NCI-H1417 (cell line): ENCODE data around the gene BPIFB3.

Experiments used
- DNase-seq, 3 experiments: peaks; one replicate each; lab custom pipeline; 2025; lab: John Stamatoyannopoulos, UW

The BPIFB3 gene

GRCh38 chr20:33015700-33016580 is 37.8 kb upstream of the BPIFB3 start:
- DNase-seq = no peak

DNA sequence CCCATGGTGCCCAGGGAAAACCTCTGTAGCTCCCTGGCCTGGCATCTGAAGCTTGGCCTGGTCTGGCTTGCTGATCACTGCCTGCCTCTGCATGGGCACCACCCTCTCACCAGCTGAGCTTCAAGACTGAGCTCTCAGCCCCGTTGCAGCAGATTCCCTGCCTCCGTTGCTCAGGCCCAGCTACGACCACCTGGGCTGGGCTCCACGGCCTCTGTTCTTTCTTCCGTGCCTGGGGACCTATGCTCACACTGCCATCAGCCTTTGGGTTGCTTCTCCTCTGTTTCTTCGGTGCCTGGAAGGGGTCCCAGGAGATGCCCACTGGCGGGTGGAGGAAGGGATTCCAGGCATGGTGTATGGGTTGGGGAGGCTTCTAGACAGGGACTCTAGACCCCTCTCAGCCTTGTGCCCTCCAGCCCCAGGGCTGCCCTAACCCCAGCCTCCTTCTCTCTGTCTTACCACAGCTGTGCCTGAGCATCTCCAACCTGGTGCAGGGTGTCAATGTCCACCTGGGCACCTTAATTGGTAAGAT is 37.1 kb upstream of the BPIFB3 start:
- DNase-seq = no peak

- DNase-seq = no peak
These were observed 36.2 kb upstream of the BPIFB3 start for GRCh38 chr20:33017542-33017941.

- DNase-seq = no peak
These were observed 35.4 kb upstream of the BPIFB3 start for GRCh38 chr20:33018169-33018931.

DNA sequence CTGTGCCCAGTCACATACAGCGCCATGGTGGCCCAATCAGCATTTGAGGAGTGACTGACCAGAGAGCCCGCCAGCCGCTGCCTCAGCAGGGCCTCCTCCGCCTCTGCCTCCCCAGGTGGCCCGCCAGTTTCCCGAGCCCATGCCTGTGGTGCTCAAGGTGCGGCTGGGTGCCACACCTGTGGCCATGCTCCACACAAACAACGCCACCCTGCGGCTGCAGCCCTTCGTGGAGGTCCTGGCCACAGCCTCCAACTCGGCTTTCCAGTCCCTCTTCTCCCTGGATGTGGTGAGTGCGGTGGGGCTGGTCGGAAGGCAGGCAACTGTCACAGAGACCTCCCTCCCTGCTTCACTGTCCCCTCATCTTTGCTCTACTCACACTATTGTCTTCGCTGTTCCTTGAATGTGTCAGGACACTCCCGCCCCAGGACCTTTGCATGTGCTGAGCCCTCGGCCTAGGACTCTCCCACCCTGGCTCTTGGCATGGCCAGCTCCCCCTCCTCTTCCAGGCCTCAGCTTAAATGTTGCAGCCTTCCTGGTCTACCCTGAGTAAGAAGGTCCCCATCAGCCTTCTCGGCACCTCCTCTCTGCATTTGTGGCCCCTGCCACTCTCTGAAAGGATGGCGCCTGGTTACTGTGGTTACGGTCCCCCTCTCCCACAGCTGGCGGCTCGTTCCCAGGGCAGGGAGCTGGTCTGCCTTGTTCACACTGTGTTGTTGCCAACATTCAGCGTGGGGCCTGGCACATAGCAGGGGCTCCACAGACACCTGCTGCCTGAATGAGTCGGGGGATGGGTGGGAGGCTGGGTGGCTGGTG is 34.0 kb upstream of the BPIFB3 start:
- DNase-seq = no peak

DNA sequence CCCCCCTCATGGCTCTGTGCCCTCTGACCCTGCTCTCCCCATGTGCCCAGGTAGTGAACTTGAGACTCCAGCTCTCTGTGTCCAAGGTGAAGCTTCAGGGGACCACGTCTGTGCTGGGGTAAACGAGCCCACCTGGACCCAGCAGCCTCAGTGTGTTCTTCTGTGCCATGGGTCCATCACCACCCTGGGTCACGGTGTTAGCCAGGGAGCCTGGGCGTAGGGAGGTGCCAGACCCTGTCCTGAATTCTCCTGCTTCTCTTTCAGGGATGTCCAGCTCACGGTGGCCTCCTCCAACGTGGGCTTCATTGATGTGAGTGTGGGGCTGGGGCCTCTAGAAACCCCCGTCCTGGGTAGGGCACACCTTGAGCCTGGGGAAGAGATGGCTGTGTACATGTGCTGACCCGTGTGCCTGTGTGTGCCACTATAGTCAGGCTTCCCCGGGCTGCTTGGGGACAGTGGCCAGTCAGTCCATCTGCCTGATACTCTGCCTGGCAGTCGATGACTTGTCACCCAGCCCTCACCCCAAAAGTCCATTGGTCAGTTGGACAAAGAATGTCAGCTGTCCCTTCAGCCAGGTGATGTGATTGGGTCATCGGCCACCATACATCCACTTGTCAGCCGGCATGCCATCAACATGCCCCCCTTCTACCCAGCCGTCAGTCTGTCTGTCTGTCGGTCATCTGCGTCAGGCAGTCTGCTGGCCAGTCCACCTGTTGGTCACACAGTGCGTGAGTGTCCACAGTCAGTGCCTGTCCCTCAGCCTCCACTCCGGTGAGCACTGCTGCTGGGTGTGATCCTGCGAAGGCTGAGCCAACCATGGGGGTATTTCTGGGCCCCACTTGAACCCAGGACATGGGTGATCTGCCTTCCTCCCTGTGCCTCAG is 33.2 kb upstream of the BPIFB3 start:
- DNase-seq = no peak

DNA sequence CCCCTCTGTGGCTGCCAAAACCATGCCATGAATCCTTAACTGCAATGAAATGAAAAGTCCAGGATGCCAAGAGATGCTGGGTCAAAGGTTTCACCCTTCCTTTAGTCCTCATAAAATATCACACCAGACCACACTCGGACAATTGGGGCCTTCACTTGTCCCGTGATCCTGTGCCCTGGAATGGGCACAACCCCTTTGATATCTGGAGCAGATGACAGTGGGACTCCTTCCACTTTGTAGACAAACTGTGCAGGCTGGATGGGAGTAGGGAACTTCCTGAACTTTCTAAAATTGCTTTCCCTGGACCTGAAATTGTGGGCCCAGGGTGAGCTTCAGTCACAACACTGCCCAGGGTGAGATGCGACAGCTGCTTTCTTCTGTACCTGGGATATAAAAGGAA is 31.8 kb upstream of the BPIFB3 start:
- no peak for DNase-seq

- no peak for DNase-seq
These were observed 31.4 kb upstream of the BPIFB3 start for GRCh38 chr20:33022289-33022688.

DNA sequence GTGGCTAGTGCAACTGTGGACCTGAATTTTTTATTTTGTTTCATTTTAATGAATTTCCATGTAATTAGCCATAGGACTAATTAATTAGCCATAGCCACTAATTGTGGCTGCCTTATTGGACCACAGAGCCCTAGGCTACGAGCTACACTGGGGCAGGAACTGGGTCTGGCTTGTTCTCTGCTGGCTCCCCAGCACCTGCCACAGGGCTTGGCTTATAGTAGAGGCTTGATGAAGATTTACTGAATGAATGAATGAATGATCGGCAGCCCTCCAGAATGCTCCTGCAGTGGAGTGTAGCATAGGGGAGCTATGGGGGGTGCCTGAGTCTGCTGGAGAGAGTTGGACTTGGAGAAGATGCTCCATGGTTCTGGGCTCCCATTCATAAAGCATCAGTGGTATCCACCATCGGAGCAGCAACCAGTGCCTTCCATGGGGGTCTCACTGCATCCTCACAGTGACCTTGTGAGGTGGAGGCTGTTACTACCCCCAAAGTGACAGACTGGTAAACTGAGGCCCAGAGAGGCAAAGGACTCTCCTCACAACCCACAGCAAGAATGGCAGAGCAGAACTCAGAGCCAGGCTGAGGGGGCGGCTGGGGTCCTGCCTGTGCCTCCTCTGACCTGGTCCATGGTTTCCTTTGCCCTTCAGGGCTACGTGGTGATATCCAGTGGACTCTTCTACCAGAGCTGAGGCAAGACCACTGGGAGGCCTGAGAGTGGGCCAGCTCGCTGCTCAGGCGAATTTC is 30.8 kb upstream of the BPIFB3 start:
- DNase-seq = no peak

- no peak for DNase-seq
These were observed 30.1 kb upstream of the BPIFB3 start for GRCh38 chr20:33023439-33024242.

- no peak for DNase-seq
These were observed 29.5 kb upstream of the BPIFB3 start for GRCh38 chr20:33024243-33024560.

- DNase-seq = no peak
These were observed 28.9 kb upstream of the BPIFB3 start for GRCh38 chr20:33024609-33025317.

GRCh38 chr20:33025318-33025876 is 28.3 kb upstream of the BPIFB3 start:
- no peak for DNase-seq

DNA sequence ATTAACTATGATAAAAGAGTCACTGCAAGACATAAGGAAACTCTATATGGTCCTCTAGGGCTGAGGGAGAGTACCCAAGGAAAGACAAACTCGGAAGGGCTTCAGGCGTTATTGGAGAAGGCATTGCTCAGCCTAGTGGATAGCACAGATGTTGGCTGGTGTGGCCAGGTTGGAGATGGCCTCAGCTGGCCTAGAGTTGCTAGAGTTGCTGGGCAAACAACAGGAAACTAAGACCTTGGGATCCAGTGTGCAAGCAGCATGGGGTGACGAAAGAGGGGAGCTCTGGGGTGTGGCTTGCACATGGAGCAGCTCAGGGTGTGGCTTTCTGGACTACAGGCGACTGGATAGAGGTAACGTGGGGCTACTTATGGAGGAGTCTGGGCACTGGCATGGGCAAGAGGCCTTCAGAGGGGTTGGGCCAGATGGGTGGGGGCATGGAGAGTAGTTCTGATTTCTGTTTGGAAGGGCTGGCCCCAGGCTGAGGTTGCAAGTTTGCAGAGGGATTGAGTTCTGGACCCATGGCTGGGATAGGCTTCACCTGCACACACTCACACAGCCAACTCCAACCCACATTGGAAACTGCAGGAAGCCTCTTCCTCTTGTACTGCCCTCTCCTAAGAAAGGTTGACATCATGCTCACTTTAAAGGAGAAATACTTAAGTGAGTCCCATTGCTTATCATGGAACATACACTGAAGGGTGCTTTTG is 27.5 kb upstream of the BPIFB3 start:
- no peak for DNase-seq

DNA sequence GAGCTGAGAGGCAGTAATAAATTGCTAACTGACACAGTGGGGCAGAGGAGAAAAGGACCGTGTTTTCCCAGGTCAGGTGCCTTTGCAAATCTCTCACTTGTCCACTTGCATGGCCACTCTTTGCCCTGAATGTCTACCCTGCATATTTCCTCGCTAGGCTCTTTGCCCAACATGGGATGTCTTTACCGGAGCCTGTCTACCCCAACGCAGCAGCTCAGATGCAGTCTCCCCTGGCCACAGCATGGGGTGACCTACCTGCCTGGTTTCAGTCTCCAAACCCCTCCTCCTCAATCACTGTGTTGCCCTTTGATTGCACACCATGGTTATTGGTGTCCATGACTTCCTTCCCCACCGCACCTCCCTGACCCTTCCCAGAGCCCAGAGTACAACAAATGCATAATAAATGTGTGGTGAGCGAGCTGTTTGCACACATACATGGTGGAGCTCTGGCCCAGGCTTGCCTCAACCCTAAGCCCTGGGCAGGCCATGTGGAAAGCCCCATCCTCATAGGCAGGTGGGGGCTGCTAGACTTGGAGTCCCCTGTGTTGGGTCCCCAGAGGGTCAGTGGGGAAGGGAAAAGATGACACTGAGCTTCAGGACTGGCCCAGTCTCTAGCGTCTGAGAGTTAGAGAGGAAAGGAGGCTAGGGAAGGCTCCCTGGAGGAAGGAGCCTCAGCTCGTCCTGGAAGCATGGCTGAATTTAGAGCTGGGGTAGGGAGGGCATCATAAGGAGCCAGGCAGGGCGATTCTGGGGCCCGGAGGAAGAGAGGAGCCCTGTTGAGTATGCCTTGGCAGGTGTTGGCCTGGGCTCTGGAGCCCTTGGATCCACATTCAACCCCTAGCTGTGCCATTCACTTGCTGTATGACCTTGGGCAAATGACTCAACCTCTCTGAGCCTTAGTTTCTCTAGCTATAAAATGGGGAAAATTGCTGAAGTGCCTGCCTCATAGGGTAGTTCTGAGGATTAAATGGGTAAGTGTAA is 26.6 kb upstream of the BPIFB3 start:
- no peak for DNase-seq

GRCh38 chr20:33027769-33028751 is 25.6 kb upstream of the BPIFB3 start:
- DNase-seq = no peak
